B cell (primary cell): Measurements from ENCODE around the gene CHMP6. TPM values are rescaled to one million over a fixed set of nuclear protein-coding genes. Genes with fewer than 3 reads are reported as not detected.

ENCODE experiments used
- ATAC-seq: fragments of 200-7000 bp; cut with Tn5 transposase; one replicate; pipeline ENCODE4 v1.10.0; 2021; ENCODE audit warnings: low read depth, mild to moderate bottlenecking, moderate number of reproducible peaks, moderate library complexity
- CTCF ChIA-PET: fragments of 350-600 bp; sonication (Branson Sonifier 250); formaldehyde crosslinking; loops from one replicate; lab custom pipeline; 2021; ENCODE audit warnings: antibody characterized with exemption, inconsistent platforms; lab: Charles Lee
- POLR2A ChIA-PET: fragments of 350-600 bp; sonication (Branson Sonifier 250); formaldehyde crosslinking; loops from one replicate; lab custom pipeline; 2021; ENCODE audit warnings: antibody characterized with exemption; lab: Charles Lee
- DNase-seq: peaks from one replicate; pipeline ENCODE4 v3.0.0; 2013
- H2AFZ ChIP-seq: 2 replicates; pipeline ENCODE4 v1.6.1; 2012; ENCODE audit warnings: mild to moderate bottlenecking, low read depth, low read length; ENCODE audit not compliant: insufficient read depth, poor library complexity, severe bottlenecking
- H3K27ac ChIP-seq, 2 donors: 1 replicate in 1 of 2; 2 replicates in 1 of 2; pipeline ENCODE4 v1.5.1; 2012 to 2013; ENCODE audit warnings: low read length in 2 of 2, mild to moderate bottlenecking in 2 of 2, moderate library complexity in 1 of 2
- H3K27me3 ChIP-seq, 4 experiments: fragments of 200-600 bp in 1 of 4; sonication (generic) in 1 of 4; replicated peaks in 1 of 4; 1 replicate in 2 of 4; 2 replicates in 2 of 4; pipeline versions ENCODE4 v1.6.1 to v1.7.0; 2013 to 2016; ENCODE audit warnings: low read length in 3 of 4, mild to moderate bottlenecking in 2 of 4, mixed read lengths in 1 of 4, moderate library complexity in 1 of 4; ENCODE audit not compliant: insufficient read depth in 4 of 4, control insufficient read depth in 3 of 4; ENCODE audit errors: control extremely low read depth in 1 of 4
- H3K36me3 ChIP-seq, 2 experiments: replicated peaks in 1 of 2; 1 replicate in 1 of 2; 2 replicates in 1 of 2; pipeline versions ENCODE4 v1.6.1 to v1.7.1; 2013; ENCODE audit warnings: low read length in 1 of 2; ENCODE audit not compliant: insufficient read depth in 2 of 2, control insufficient read depth in 1 of 2; ENCODE audit errors: control extremely low read depth in 1 of 2, extremely low read depth in 1 of 2
- H3K4me1 ChIP-seq, 2 donors: fragments of 200-600 bp in 1 of 2; sonication (generic) in 1 of 2; 1 replicate in 1 of 2; 2 replicates in 1 of 2; pipeline versions ENCODE4 v1.5.1 to v1.6.1; 2013 to 2017; ENCODE audit warnings: low read length in 2 of 2; ENCODE audit not compliant: control insufficient read depth in 2 of 2, insufficient read depth in 2 of 2
- H3K4me2 ChIP-seq: replicated peaks from 2 replicates; pipeline ENCODE3; 2012; ENCODE audit warnings: mild to moderate bottlenecking, low read depth, low read length; ENCODE audit not compliant: poor library complexity, severe bottlenecking
- H3K4me3 ChIP-seq, 5 experiments: fragments of 200-600 bp in 1 of 5; sonication (generic) in 1 of 5; 1 replicate in 3 of 5; 2 replicates in 2 of 5; pipeline versions ENCODE4 v1.5.1 to v1.7.0; 2011 to 2016; ENCODE audit warnings: low read length in 4 of 5, mild to moderate bottlenecking in 4 of 5, low read depth in 2 of 5, control low read depth in 1 of 5, moderate library complexity in 1 of 5; ENCODE audit not compliant: insufficient read depth in 1 of 5; ENCODE audit errors: control extremely low read depth in 1 of 5, extremely low read depth in 1 of 5
- H3K79me2 ChIP-seq: fragments of 200-600 bp; sonication (generic); one replicate; pipeline ENCODE4 v1.6.0; 2016; ENCODE audit warnings: low read length; ENCODE audit not compliant: control insufficient read depth, insufficient read depth
- H3K9ac ChIP-seq: fragments of 200-600 bp; sonication (generic); 2 replicates; pipeline ENCODE4 v1.6.1; 2017; ENCODE audit warnings: mild to moderate bottlenecking, low read length, moderate library complexity
- H3K9me3 ChIP-seq, 3 donors: one replicate each; pipeline versions ENCODE4 v1.6.1 to v1.7.1; 2013; ENCODE audit warnings: low read length in 2 of 3; ENCODE audit not compliant: control insufficient read depth in 2 of 3, insufficient read depth in 1 of 3; ENCODE audit errors: control extremely low read depth in 1 of 3
- H4K20me1 ChIP-seq: 2 replicates; pipeline ENCODE4 v1.6.0; 2012; ENCODE audit warnings: mild to moderate bottlenecking, low read length; ENCODE audit not compliant: insufficient read depth, control insufficient read depth, poor library complexity, severe bottlenecking
- H3K27ac Mint-ChIP-seq: one replicate; pipeline ENCODE4 v1.8.0; 2021; ENCODE audit warnings: mixed read lengths
- H3K27me3 Mint-ChIP-seq: one replicate; pipeline ENCODE4 v1.8.0; 2021; ENCODE audit warnings: mixed read lengths
- H3K4me1 Mint-ChIP-seq: one replicate; pipeline ENCODE4 v1.8.0; 2021; ENCODE audit warnings: mixed read lengths
- H3K4me3 Mint-ChIP-seq: one replicate; pipeline ENCODE4 v1.8.0; 2021; ENCODE audit warnings: mixed read lengths
- H3K9me3 Mint-ChIP-seq: one replicate; pipeline ENCODE4 v1.8.0; 2022; ENCODE audit warnings: mixed read lengths; ENCODE audit not compliant: insufficient read depth
- CTCF ChIP-seq: fragments of 200-600 bp; IDR thresholded peaks from one replicate; pipeline ENCODE4 v1.8.0; 2022; ENCODE audit warnings: antibody characterized with exemption, mild to moderate bottlenecking
- EZH2 ChIP-seq: IDR thresholded peaks from 2 replicates; pipeline ENCODE4 v1.6.1; 2012; ENCODE audit warnings: borderline replicate concordance, low read depth, mild to moderate bottlenecking, moderate library complexity, low read length; ENCODE audit not compliant: insufficient read depth, poor library complexity, severe bottlenecking
- WGBS: methylation state at CpG from one replicate; pipeline ENCODE4 v1.1.5; 2013; ENCODE audit warnings: missing lambda C conversion rate; ENCODE audit not compliant: insufficient coverage; 5-methylcytosine and 5-hydroxymethylcytosine counted together
- intact Hi-C: fragments of 100-400 bp; cut with micrococcal nuclease; formaldehyde crosslinking; loops from one replicate; pipeline ENCODE4 v1.10.0; 2022
- polyA plus RNA-seq: library from polyadenylated mRNA; depleted of rRNA; stranded (reverse); fragments of >200 nt; gene quantifications from 2 replicates; pipeline ENCODE4 v1.2.3, GENCODE V29; 2012
- total RNA-seq, 2 donors: library from RNA; stranded (reverse); fragments of 120-200 nt in 1 of 2; gene quantifications; 1 replicate in 1 of 2; 2 replicates in 1 of 2; pipeline versions ENCODE4 v1.2.3 to v1.2.4, GENCODE V29; 2013 to 2022

CHMP6 gene
- total and polyA plus RNA-seq, 2 donors (not counting 1 experiment from before 2014, with no cell fraction given): 21.2 to 46.2 TPM

DNA sequence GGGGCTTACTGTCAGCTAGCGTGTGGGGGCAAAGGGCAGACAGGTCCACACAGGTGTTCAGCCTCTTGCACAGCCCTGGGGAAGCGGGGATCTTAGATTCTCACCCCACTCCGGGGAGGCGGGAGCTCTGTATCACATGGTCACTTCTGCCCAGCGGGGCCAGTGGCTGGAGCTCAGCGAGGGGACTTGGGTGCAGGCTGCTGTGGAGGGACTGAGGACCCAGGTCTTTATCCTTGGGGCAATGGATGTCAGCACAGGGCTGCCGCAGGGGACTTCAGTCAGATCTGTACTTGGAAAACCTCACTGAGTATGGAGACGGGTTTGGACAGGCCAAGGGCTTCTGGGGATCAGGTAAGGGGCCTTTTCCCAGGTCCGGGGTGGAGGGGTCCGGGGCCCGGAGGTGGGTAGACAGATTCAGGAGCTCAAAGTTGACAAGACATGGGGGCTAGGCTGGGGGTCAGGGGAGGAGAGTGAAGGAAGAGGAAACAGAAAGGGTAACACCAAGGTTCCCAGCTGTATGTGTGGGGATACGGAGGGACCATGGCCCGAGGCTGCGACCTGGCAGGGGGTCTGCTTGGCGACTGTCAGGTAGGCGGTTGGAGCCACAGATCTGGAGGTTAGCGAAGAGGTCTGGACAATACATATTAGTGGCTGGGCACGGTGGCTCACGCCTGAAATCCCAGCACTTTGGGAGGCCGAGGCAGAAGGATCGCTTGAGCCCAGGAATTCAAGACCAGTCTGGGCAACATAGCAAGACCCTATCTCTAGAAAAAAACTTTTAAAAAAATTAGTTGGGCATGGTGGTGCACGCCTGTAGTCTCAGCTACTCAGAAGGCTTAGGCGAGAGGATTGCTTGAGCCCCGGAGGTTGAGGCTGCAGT, 28.2 kb downstream of the CHMP6 start:
- no peak for DNase-seq

More for the DNA sequence above, 28.2 kb downstream of the CHMP6 start:
- TF ChIP-seq EZH2 (no peak), CTCF (no peak)
- H3K27ac Mint-ChIP-seq: peak overlapping the region; percentile 68
- Histone ChIP-seq H2AFZ (no peak overlapping the region), H3K9ac (no peak overlapping the region), H3K4me3 (no peak overlapping the region), H3K4me2 (no peak overlapping the region), H3K4me1 (peaks cover 9 to 22% of the 10 kb centered on the region in 2 donors), H3K79me2 (no peaks in the 10 kb centered on the region), H4K20me1 (no peaks in the 10 kb centered on the region), H3K36me3 (no peaks in the 10 kb centered on the region), H3K27me3 (peaks cover 0 to 3% (median 0%) of the 10 kb centered on the region in 4 experiments), H3K27ac (no peak overlapping the region), H3K9me3 (peaks cover 0 to 6% (median 4%) of the 10 kb centered on the region in 3 donors)
- H3K4me1 Mint-ChIP-seq: peaks cover 20% of the 10 kb centered on the region
- 85% methylated on average over 23 of the region's 24 CpGs for WGBS
- ChIA-PET POLR2A (interaction anchor here (0.6 kb wide), 1 partner anchor 246 kb away, joined by 3 read pairs; no protein-coding TSS in a partner anchor), CTCF (interaction anchor here (0.5 to 1.8 kb wide), 6 partner anchors 12 to 630 kb away, joined by 3 to 9 read pairs (median 5); no protein-coding TSS in a partner anchor)
- H3K9me3 Mint-ChIP-seq: peaks cover 3% of the 10 kb centered on the region
- intact Hi-C loops: loop anchor here (2.0 to 5.0 kb wide), 2 partner anchors 15 to 33 kb away; partner anchors contain the start of gene BAIAP2
- no peak for ATAC-seq
- peak overlapping the region; percentile 49 for H3K4me3 Mint-ChIP-seq
- no peaks in the 10 kb centered on the region for H3K27me3 Mint-ChIP-seq
